Sigmoid colon (tissue), 7 donors: Measurements from ENCODE around the gene WFS1. TPM values are rescaled to one million over a fixed set of nuclear protein-coding genes. Genes with fewer than 3 reads are reported as not detected.

ENCODE experiments used
- DNase-seq: peaks from one replicate; pipeline ENCODE4 v3.0.0-alpha.2; 2019
- H3K27ac ChIP-seq, 4 donors: fragments of 200-600 bp; sonication (generic); one replicate each; pipeline ENCODE4 v1.5.1; 2016 to 2019; ENCODE audit warnings: mild to moderate bottlenecking in 1 of 4
- H3K27me3 ChIP-seq, 3 donors: fragments of 200-600 bp; sonication (generic); one replicate each; pipeline ENCODE4 v1.5.1; 2019; ENCODE audit warnings: mild to moderate bottlenecking in 1 of 3
- H3K36me3 ChIP-seq, 4 donors: fragments of 200-600 bp; sonication (generic); one replicate each; pipeline ENCODE4 v1.5.1; 2016 to 2019
- H3K4me1 ChIP-seq, 4 donors: fragments of 200-600 bp; sonication (generic); one replicate each; pipeline ENCODE4 v1.5.1; 2017 to 2019
- H3K4me3 ChIP-seq, 4 donors: fragments of 200-600 bp; sonication (generic); one replicate each; pipeline ENCODE4 v1.5.1; 2017 to 2019; ENCODE audit warnings: mild to moderate bottlenecking in 2 of 4, moderate library complexity in 1 of 4
- H3K9me3 ChIP-seq, 4 donors: fragments of 200-600 bp in 3 of 4; sonication (generic) in 3 of 4; one replicate each; pipeline versions ENCODE4 v1.5.1 to v1.6.1; 2013 to 2019
- EP300 ChIP-seq, 4 donors: sonication (generic); formaldehyde crosslinking; IDR thresholded peaks; one replicate each; pipeline ENCODE4 v1.6.1; 2017; ENCODE audit warnings: antibody characterized with exemption in 4 of 4
- POLR2A ChIP-seq, 2 donors: fragments of 450-650 bp; IDR thresholded peaks; one replicate each; pipeline ENCODE4 v1.6.1; 2016; ENCODE audit warnings: antibody characterized with exemption in 2 of 2, mild to moderate bottlenecking in 2 of 2, moderate library complexity in 2 of 2
- POLR2AphosphoS5 ChIP-seq, 4 donors: sonication (generic); formaldehyde crosslinking; IDR thresholded peaks; one replicate each; pipeline ENCODE4 v1.6.1; 2017; ENCODE audit warnings: antibody characterized with exemption in 4 of 4
- WGBS, 2 donors: extraction: QIAGEN DNeasy Blood & Tissue Kit; methylation state at CpG; one replicate each; pipeline ENCODE4 v1.1.7; 2013; 5-methylcytosine and 5-hydroxymethylcytosine counted together
- intact Hi-C: fragments of 100-400 bp; cut with DNase I; formaldehyde crosslinking; loops from one replicate; pipeline ENCODE4 v1.15.1; 2023
- polyA plus RNA-seq, 3 donors: library from polyadenylated mRNA; stranded (reverse); fragments of 200-250 nt; gene quantifications; one replicate each; pipeline ENCODE4 v1.2.3, GENCODE V29; 2013
- total RNA-seq, 4 donors: library from RNA; depleted of rRNA; stranded (reverse); fragments of >200 nt; gene quantifications; one replicate each; pipeline ENCODE4 v1.1.0, GENCODE V29; 2016
- TF ChIP-seq, protein P1 (sequence below), 4 experiments: fragments of 450-650 bp in 3 of 4; fragments of 200-600 bp in 1 of 4; IDR thresholded peaks; one replicate each; pipeline ENCODE4 v1.5.1; 2016 to 2019; ENCODE audit warnings: antibody characterized with exemption in 4 of 4, mild to moderate bottlenecking in 3 of 4, moderate library complexity in 2 of 4
- donor health status: healthy with polysubstance abuse.
- donor health status: Bipolar disorder and iron deficiency.
- donor health status: healthy.

WFS1 gene
- total and polyA plus RNA-seq, 7 donors, result 1.4 to 69.0 (median 34.6) TPM

DNA sequence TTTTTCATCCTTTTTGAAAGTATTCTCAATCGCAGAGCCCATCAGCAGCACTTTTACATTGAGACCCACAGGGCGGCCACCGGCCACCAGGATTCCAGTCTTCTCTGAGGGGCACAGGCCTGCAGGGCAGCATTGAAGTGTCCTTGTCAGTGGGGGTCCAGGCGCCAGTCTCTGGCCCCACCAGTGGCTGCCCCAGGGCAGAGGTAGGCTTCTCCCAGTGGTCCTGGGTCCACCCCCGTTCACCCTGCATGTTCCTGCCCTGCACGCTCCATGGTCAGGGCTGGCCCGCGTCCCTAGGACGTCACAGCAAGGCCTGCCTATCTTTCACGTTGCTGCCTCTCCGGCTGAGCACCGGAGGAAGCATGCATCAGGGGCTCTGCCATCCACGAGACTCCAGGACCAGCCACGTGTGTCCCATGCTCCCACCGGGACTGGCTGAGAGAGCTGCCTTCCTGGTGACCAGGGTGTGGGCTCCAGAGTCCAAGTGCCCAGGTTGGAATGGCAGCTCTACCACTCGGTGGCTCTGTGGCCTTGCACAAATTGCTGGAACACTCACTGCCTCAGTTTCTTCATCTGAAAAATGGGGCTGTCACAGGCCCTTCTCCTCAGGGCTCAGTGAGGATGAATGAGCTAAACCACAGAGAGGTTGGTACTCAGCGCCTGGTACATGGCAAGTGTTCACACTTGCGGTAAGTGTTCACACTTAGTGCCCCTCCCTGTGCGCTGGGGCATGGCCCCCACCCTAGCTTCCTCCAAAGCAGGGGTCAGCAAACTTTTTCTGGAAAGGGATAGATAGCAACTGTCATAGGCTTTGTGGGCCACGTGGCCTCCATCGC is 38.6 kb upstream of the WFS1 start:
- DNase-seq, result peak; percentile 57
- H3K27ac ChIP-seq, result no peak overlapping the region
- H3K27me3 ChIP-seq, result peaks cover 0 to 22% (median 6%) of the 10 kb centered on the region in 3 donors
- intact Hi-C loops, result no loop called here
- H3K4me3 ChIP-seq, result no peak overlapping the region
- WGBS, 2 donors, result 89 to 91% methylated on average over 21 of the region's 21 CpGs
- H3K9me3 ChIP-seq, result no peaks in the 10 kb centered on the region
- H3K36me3 ChIP-seq, result no peaks in the 10 kb centered on the region
- TF ChIP-seq POLR2AphosphoS5 (IDR thresholded peaks at IDR 0.05) (no peak), EP300 (IDR thresholded peaks at IDR 0.05) (no peak), POLR2A (IDR thresholded peaks at IDR 0.05) (no peak)
- TF ChIP-seq, protein P1, sequence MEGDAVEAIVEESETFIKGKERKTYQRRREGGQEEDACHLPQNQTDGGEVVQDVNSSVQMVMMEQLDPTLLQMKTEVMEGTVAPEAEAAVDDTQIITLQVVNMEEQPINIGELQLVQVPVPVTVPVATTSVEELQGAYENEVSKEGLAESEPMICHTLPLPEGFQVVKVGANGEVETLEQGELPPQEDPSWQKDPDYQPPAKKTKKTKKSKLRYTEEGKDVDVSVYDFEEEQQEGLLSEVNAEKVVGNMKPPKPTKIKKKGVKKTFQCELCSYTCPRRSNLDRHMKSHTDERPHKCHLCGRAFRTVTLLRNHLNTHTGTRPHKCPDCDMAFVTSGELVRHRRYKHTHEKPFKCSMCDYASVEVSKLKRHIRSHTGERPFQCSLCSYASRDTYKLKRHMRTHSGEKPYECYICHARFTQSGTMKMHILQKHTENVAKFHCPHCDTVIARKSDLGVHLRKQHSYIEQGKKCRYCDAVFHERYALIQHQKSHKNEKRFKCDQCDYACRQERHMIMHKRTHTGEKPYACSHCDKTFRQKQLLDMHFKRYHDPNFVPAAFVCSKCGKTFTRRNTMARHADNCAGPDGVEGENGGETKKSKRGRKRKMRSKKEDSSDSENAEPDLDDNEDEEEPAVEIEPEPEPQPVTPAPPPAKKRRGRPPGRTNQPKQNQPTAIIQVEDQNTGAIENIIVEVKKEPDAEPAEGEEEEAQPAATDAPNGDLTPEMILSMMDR (IDR thresholded peaks at IDR 0.05), result no peak
- no peaks in the 10 kb centered on the region for H3K4me1 ChIP-seq

DNA sequence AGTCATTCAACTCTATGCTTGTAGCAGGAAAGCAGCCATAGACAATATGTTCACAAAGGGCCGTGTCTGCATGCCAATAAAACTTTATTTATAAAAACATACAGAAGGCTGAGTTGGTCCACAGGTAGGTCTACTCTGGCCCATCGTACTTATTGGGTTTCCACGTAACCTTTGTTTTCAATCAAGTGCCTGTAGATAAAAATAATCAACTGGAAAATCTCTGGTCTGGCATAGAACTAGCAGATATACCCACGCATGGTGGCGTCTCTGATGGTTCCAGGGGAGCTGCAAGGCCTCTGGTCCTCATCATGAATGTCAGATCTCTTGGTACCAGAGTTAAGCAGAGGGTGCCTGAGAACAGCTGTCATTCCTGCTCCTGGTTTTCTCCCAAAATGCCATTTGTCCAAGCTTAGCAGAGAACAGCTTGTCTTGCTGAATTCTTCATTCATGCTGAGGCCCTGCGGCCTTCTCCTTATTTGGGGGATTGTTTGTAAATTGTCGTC is 37.9 kb upstream of the WFS1 start:
- H3K27ac ChIP-seq, result no peak overlapping the region
- no peaks in the 10 kb centered on the region for H3K36me3 ChIP-seq
- WGBS, 2 donors, result 73 to 80% methylated on average over 7 of the region's 7 CpGs
- H3K27me3 ChIP-seq, result peaks cover 0 to 22% (median 6%) of the 10 kb centered on the region in 3 donors
- no peak overlapping the region for H3K4me3 ChIP-seq
- peak; percentile 21 for DNase-seq
- TF ChIP-seq EP300 (IDR thresholded peaks at IDR 0.05), result no peak
- TF ChIP-seq, protein P1 (IDR thresholded peaks at IDR 0.05), result no peak
- TF ChIP-seq POLR2A (IDR thresholded peaks at IDR 0.05), result no peak
- TF ChIP-seq POLR2AphosphoS5 (IDR thresholded peaks at IDR 0.05), result no peak
- peaks cover 0 to 4% (median 0%) of the 10 kb centered on the region in 4 donors for H3K4me1 ChIP-seq
- no peaks in the 10 kb centered on the region for H3K9me3 ChIP-seq
- intact Hi-C loops, result no loop called here

DNA sequence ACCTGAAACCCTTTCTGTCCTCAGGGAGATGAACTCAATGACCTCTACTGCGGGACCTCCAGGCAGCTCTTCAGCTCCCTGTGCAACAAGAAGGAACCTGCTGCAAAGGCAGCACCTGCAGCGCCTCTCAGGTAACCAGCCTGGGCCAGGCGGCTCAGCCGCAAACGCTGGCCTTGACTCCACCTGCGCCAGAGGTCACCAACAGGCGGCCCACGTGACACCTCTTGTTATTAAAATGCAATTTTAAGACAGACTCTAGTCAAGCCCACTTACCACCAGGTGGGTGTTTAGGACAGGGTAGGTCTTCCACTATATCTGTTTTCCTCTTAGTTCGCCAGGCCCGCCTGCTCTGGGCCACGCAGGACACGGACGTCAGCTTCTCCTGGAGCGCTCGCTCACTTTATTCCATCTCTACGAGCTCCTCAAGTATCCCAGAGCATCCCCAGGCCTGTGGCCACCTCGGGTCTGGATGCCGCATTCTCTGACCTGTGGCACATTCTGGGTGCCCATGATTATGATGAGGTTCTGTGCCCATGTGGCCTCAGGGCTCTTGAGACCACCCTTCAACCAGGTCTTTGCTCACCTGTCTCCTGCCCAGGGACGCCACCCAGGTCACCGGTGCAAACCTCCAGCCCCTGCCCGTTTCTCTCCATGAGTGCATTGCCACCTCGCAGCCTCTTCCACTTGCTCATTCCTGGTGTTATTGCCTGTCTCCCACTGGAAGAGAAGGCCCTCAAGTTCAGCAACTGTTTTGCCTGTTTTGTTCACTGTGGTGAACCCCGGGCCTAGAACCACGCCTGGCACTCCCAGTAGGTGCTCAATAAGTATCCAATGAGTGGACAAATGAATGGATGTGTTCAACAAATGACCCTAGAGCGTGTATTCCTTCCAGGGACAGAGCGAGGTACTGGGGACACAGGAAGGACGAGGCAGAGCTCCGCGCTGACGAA is 36.5 kb upstream of the WFS1 start:
- peak; percentile 25 for DNase-seq
- TF ChIP-seq POLR2A (IDR thresholded peaks at IDR 0.05) (no peak), POLR2AphosphoS5 (IDR thresholded peaks at IDR 0.05) (no peak), EP300 (IDR thresholded peaks at IDR 0.05) (no peak)
- TF ChIP-seq, protein P1 (IDR thresholded peaks at IDR 0.05), result no peak
- WGBS, 2 donors, result 79 to 85% methylated on average over 30 of the region's 30 CpGs
- no peak overlapping the region for H3K4me3 ChIP-seq
- no peaks in the 10 kb centered on the region for H3K9me3 ChIP-seq
- H3K4me1 ChIP-seq, result peaks cover 0 to 4% (median 0%) of the 10 kb centered on the region in 4 donors
- no peaks in the 10 kb centered on the region for H3K36me3 ChIP-seq
- intact Hi-C loops, result no loop called here
- no peak overlapping the region for H3K27ac ChIP-seq
- H3K27me3 ChIP-seq, result peaks cover 0 to 29% (median 6%) of the 10 kb centered on the region in 3 donors

DNA sequence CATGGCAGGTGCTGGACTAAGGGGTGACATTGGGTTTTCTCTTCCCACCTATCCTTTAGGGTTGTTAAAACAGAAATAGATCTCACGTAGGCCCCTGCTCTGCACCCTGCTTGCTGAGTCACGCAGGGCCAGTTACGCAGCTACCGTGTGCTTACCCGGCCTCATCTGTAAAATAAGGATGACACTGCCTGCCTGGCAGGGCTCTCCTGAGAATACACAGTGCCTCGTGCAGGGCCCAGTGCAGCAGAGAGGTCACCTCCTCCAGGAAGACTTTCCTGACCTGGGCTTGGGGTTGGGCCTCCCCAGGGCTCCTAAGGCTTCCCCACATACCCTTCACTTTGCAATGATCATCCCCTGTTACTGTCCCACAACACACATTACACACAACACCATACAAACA is 35.7 kb upstream of the WFS1 start:
- Histone ChIP-seq H3K9me3 (no peaks in the 10 kb centered on the region), H3K4me1 (peaks cover 0 to 4% (median 0%) of the 10 kb centered on the region in 4 donors), H3K27ac (no peak overlapping the region), H3K4me3 (no peak overlapping the region), H3K36me3 (no peaks in the 10 kb centered on the region), H3K27me3 (peaks cover 0 to 33% (median 6%) of the 10 kb centered on the region in 3 donors)
- peak; percentile 27 for DNase-seq
- intact Hi-C loops, result no loop called here
- TF ChIP-seq POLR2AphosphoS5 (IDR thresholded peaks at IDR 0.05), result no peak
- TF ChIP-seq, protein P1 (IDR thresholded peaks at IDR 0.05), result no peak
- no peak for TF ChIP-seq POLR2A (IDR thresholded peaks at IDR 0.05)
- no peak for TF ChIP-seq EP300 (IDR thresholded peaks at IDR 0.05)
- WGBS, 2 donors, result 80 to 83% methylated on average over 6 of the region's 6 CpGs
